COLO668 (cell line): ENCODE measurements around the gene HOXA9.

Experiments used
- DNase-seq: peaks from one replicate; lab custom pipeline; 2025; ENCODE audit not compliant: unreplicated experiment; lab: John Stamatoyannopoulos, UW

The HOXA9 gene

GRCh38 chr7:27154901-27155815 is 10.2 kb downstream of the HOXA9 start:
- no peak for DNase-seq

GRCh38 chr7:27154369-27154768 is 11.0 kb downstream of the HOXA9 start:
- no peak for DNase-seq

- no peak for DNase-seq
Measured at GRCh38 chr7:27153526-27153925, 11.8 kb downstream of the HOXA9 start.

GRCh38 chr7:27152816-27153442 is 12.4 kb downstream of the HOXA9 start:
- no peak for DNase-seq

GRCh38 chr7:27151931-27152815 is 13.2 kb downstream of the HOXA9 start, which contains the start of gene HOXA3:
Gene HOXA3, minus strand, starts transcription at chr7:27152583. Its CDS starts 41,943 bp downstream, at chr7:27110640.
- DNase-seq, result no peak

- no peak for DNase-seq
Measured at GRCh38 chr7:27151341-27151930, 13.9 kb downstream of the HOXA9 start.

- peak; percentile 95 for DNase-seq
Measured at GRCh38 chr7:27150568-27151340, 14.6 kb downstream of the HOXA9 start.

- DNase-seq, result no peak
Measured at GRCh38 chr7:27149842-27150567, 15.3 kb downstream of the HOXA9 start.

GRCh38 chr7:27148756-27149641 is 16.3 kb downstream of the HOXA9 start:
- DNase-seq, result no peak

- DNase-seq, result no peak
Measured at GRCh38 chr7:27148031-27148755, 17.1 kb downstream of the HOXA9 start.

- DNase-seq, result peak; percentile 82
Measured at GRCh38 chr7:27147199-27148030, 17.9 kb downstream of the HOXA9 start, which contains the start of gene HOXA6. Gene HOXA6, minus strand, starts transcription at chr7:27147774. Its CDS starts 25 bp downstream, at chr7:27147749.

GRCh38 chr7:27146491-27147198 is 18.7 kb downstream of the HOXA9 start:
- no peak for DNase-seq

- DNase-seq, result no peak
Measured at GRCh38 chr7:27145914-27146412, 19.4 kb downstream of the HOXA9 start.

- no peak for DNase-seq
Measured at GRCh38 chr7:27145165-27145913, 20.0 kb downstream of the HOXA9 start.

- no peak for DNase-seq
Measured at GRCh38 chr7:27144781-27145164, 20.6 kb downstream of the HOXA9 start.
